Uterus (tissue), 2 donors: ENCODE measurements around the gene SH3PXD2A.

Experiments used
- POLR2A ChIP-seq, 2 donors: fragments of 450-650 bp; IDR thresholded peaks; one replicate each; pipeline ENCODE4 v1.6.1; 2016; ENCODE audit warnings: antibody characterized with exemption in 2 of 2, mild to moderate bottlenecking in 1 of 2, moderate library complexity in 1 of 2
- TF ChIP-seq, protein P1 (sequence below), 4 experiments: fragments of 200-600 bp in 2 of 4; fragments of 450-650 bp in 2 of 4; sonication (generic) in 2 of 4; IDR thresholded peaks; one replicate each; pipeline ENCODE4 v1.5.1; 2016 to 2019; ENCODE audit warnings: antibody characterized with exemption in 4 of 4, mild to moderate bottlenecking in 2 of 4, moderate library complexity in 1 of 4

DNA sequence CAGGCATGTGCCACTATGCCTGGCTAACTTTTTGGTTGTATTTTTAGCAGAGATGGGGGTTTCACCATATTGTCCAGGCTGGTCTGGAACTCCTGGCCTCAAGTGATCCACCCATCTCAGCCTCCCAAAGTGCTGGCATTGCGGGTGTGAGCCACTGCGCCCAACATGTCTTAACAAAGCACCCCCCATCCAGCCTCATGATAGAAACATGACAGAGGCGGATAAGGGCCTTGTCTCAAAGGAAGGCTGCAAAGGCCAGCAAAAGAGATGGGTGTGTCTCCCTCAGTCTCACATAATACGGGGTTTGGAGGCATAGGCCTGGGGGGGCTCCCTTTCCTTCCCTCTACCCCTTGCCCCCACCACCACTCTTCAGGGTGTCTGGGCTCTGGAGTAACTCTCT lies 93.2 kb downstream of the SH3PXD2A start:
- TF ChIP-seq, protein P1, sequence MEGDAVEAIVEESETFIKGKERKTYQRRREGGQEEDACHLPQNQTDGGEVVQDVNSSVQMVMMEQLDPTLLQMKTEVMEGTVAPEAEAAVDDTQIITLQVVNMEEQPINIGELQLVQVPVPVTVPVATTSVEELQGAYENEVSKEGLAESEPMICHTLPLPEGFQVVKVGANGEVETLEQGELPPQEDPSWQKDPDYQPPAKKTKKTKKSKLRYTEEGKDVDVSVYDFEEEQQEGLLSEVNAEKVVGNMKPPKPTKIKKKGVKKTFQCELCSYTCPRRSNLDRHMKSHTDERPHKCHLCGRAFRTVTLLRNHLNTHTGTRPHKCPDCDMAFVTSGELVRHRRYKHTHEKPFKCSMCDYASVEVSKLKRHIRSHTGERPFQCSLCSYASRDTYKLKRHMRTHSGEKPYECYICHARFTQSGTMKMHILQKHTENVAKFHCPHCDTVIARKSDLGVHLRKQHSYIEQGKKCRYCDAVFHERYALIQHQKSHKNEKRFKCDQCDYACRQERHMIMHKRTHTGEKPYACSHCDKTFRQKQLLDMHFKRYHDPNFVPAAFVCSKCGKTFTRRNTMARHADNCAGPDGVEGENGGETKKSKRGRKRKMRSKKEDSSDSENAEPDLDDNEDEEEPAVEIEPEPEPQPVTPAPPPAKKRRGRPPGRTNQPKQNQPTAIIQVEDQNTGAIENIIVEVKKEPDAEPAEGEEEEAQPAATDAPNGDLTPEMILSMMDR (IDR thresholded peaks at IDR 0.05): no peak
- TF ChIP-seq POLR2A (IDR thresholded peaks at IDR 0.05): no peak
